SK-N-SH treated with all-trans-retinoic acid at 6 μM for 48 hours (cell line): ENCODE results near the gene PYDC1.

Experiments used
- ATAC-seq: fragments of 200-7000 bp; cut with Tn5 transposase; 3 replicates; pipeline ENCODE4 v1.9.1; 2020; ENCODE audit warnings: mild to moderate bottlenecking, moderate library complexity
- ARNTL ChIP-seq: fragments of 450-650 bp; formaldehyde crosslinking; IDR thresholded peaks from 2 replicates; pipeline ENCODE4 v1.5.0; 2020; ENCODE audit warnings: low read depth, mild to moderate bottlenecking, moderate library complexity, borderline replicate concordance
- BACH2 ChIP-seq: fragments of 250-450 bp; sonication (Bioruptor Pico); IDR thresholded peaks from 2 replicates; pipeline ENCODE4 v1.9.0; 2021; ENCODE audit warnings: mild to moderate bottlenecking, borderline replicate concordance
- CREB5 ChIP-seq: fragments of 250-450 bp; sonication (Bioruptor Pico); IDR thresholded peaks from 2 replicates; pipeline ENCODE4 v1.5.1; 2020; ENCODE audit warnings: low read depth, mild to moderate bottlenecking, moderate library complexity
- CSDC2 ChIP-seq: fragments of 250-450 bp; sonication (Bioruptor Pico); IDR thresholded peaks from 2 replicates; pipeline ENCODE4 v1.5.0; 2020; ENCODE audit warnings: mild to moderate bottlenecking, moderate library complexity
- CSRNP3 ChIP-seq: fragments of 250-450 bp; sonication (Bioruptor Pico); IDR thresholded peaks from 2 replicates; pipeline ENCODE4 v1.5.1; 2021; ENCODE audit warnings: mild to moderate bottlenecking, moderate library complexity
- ESRRG ChIP-seq: fragments of 250-450 bp; sonication (Bioruptor Pico); IDR thresholded peaks from 2 replicates; pipeline ENCODE4 v1.6.1; 2021; ENCODE audit warnings: mild to moderate bottlenecking
- GLIS3 ChIP-seq: fragments of 250-450 bp; sonication (Bioruptor Pico); IDR thresholded peaks from 2 replicates; pipeline ENCODE4 v1.5.0; 2020; ENCODE audit warnings: mild to moderate bottlenecking, moderate library complexity
- ISL1 ChIP-seq: fragments of 250-450 bp; sonication (Bioruptor Pico); IDR thresholded peaks from 2 replicates; pipeline ENCODE4 v2.1.2; 2022; ENCODE audit warnings: mild to moderate bottlenecking, moderate library complexity
- POU6F1 ChIP-seq: fragments of 250-450 bp; sonication (Bioruptor Pico); IDR thresholded peaks from 2 replicates; pipeline ENCODE4 v1.8.0; 2021; ENCODE audit warnings: low read depth, mild to moderate bottlenecking, moderate library complexity, borderline replicate concordance
- PPARA ChIP-seq: fragments of 250-450 bp; sonication (Bioruptor Pico); IDR thresholded peaks from 2 replicates; pipeline ENCODE4 v1.5.0; 2020; ENCODE audit warnings: mild to moderate bottlenecking, borderline replicate concordance
- RARB ChIP-seq: fragments of 250-450 bp; sonication (Bioruptor Pico); IDR thresholded peaks from 2 replicates; pipeline ENCODE4 v1.8.0; 2021; ENCODE audit warnings: mild to moderate bottlenecking, moderate library complexity
- SNAI2 ChIP-seq: fragments of 250-450 bp; sonication (Bioruptor Pico); IDR thresholded peaks from 2 replicates; pipeline ENCODE4 v1.5.0; 2020; ENCODE audit warnings: mild to moderate bottlenecking, moderate library complexity
- TCF4 ChIP-seq: fragments of 250-450 bp; sonication (Bioruptor Pico); IDR thresholded peaks from 2 replicates; pipeline ENCODE4 v1.8.0; 2021; ENCODE audit warnings: mild to moderate bottlenecking, moderate library complexity, borderline replicate concordance
- TOX ChIP-seq: fragments of 250-450 bp; sonication (Bioruptor Pico); IDR thresholded peaks from 2 replicates; pipeline ENCODE4 v1.8.0; 2021; ENCODE audit warnings: mild to moderate bottlenecking, moderate library complexity, borderline replicate concordance
- TSHZ2 ChIP-seq: fragments of 250-450 bp; sonication (Bioruptor Pico); IDR thresholded peaks from 2 replicates; pipeline ENCODE4 v1.5.0; 2020; ENCODE audit warnings: mild to moderate bottlenecking, moderate library complexity
- ZFP3 ChIP-seq: fragments of 250-450 bp; sonication (Bioruptor Pico); IDR thresholded peaks from 2 replicates; pipeline ENCODE4 v1.5.0; 2020; ENCODE audit warnings: mild to moderate bottlenecking, moderate library complexity
- ZFP30 ChIP-seq: fragments of 450-650 bp; formaldehyde crosslinking; IDR thresholded peaks from 2 replicates; pipeline ENCODE4 v1.5.0; 2022; ENCODE audit warnings: mild to moderate bottlenecking, moderate library complexity
- ZNF565 ChIP-seq: fragments of 450-650 bp; formaldehyde crosslinking; conservative IDR thresholded peaks from 2 replicates; pipeline ENCODE4 v1.5.0; 2020; ENCODE audit warnings: low read depth, mild to moderate bottlenecking, moderate library complexity
- ZNF8 ChIP-seq: fragments of 450-650 bp; formaldehyde crosslinking; IDR thresholded peaks from 2 replicates; pipeline ENCODE4 v1.5.0; 2020; ENCODE audit warnings: mild to moderate bottlenecking, moderate library complexity

The PYDC1 gene

GRCh38 chr16:31186176-31186575, 30.8 kb downstream of the PYDC1 start:
- no peak for TF ChIP-seq CSDC2 (CRISPR knock-in tag)
- no peak for TF ChIP-seq CREB5 (CRISPR knock-in tag)
- no peak for TF ChIP-seq ESRRG
- no peak for TF ChIP-seq ARNTL (CRISPR knock-in tag)
- TF ChIP-seq SNAI2 (CRISPR knock-in tag) = no peak
- TF ChIP-seq ZNF565 (CRISPR knock-in tag) = no peak
- TF ChIP-seq TCF4 (CRISPR knock-in tag) = no peak
- no peak for TF ChIP-seq GLIS3 (CRISPR knock-in tag)
- TF ChIP-seq TSHZ2 (CRISPR knock-in tag) = no peak
- TF ChIP-seq ISL1 (CRISPR knock-in tag) = no peak
- no peak for TF ChIP-seq PPARA
- TF ChIP-seq TOX (CRISPR knock-in tag) = no peak
- no peak for TF ChIP-seq ZFP30 (CRISPR knock-in tag)
- TF ChIP-seq CSRNP3 (CRISPR knock-in tag) = no peak
- TF ChIP-seq ZNF8 (CRISPR knock-in tag) = no peak
- no peak for TF ChIP-seq POU6F1 (CRISPR knock-in tag)
- TF ChIP-seq ZFP3 (CRISPR knock-in tag) = no peak
- no peak for ATAC-seq

GRCh38 chr16:31185339-31185738, 31.6 kb downstream of the PYDC1 start:
- TF ChIP-seq ZNF565 (CRISPR knock-in tag) (no peak), CSRNP3 (CRISPR knock-in tag) (no peak), RARB (no peak), CREB5 (CRISPR knock-in tag) (no peak), ZFP30 (CRISPR knock-in tag) (no peak), CSDC2 (CRISPR knock-in tag) (no peak), SNAI2 (CRISPR knock-in tag) (no peak), TCF4 (CRISPR knock-in tag) (no peak), ESRRG (no peak), BACH2 (CRISPR knock-in tag) (no peak), TOX (CRISPR knock-in tag) (no peak), ZFP3 (CRISPR knock-in tag) (no peak)
- ATAC-seq = no peak

GRCh38 chr16:31184888-31185287, 32.0 kb downstream of the PYDC1 start:
- ATAC-seq = no peak
- no peak for TF ChIP-seq PPARA
- no peak for TF ChIP-seq RARB
- TF ChIP-seq ZFP30 (CRISPR knock-in tag) = no peak
- no peak for TF ChIP-seq CSDC2 (CRISPR knock-in tag)
- no peak for TF ChIP-seq ZFP3 (CRISPR knock-in tag)
- TF ChIP-seq POU6F1 (CRISPR knock-in tag) = no peak
- TF ChIP-seq ESRRG = no peak
- no peak for TF ChIP-seq CSRNP3 (CRISPR knock-in tag)
- no peak for TF ChIP-seq GLIS3 (CRISPR knock-in tag)
